ENCODE data around the gene FBXW4. TPM values are rescaled to one million over a fixed set of nuclear protein-coding genes. Genes with fewer than 3 reads are reported as not detected.
"Not testable (repeated sequence)": the region's sequence is repeated elsewhere in the genome, so short reads cannot be mapped to it uniquely, and the experiment has no call there.

FBXW4 gene
- polyA plus RNA-seq, 2 of the 4 experiments (the other 2 are of a cell fraction): 24.0 to 41.1 TPM

DNA sequence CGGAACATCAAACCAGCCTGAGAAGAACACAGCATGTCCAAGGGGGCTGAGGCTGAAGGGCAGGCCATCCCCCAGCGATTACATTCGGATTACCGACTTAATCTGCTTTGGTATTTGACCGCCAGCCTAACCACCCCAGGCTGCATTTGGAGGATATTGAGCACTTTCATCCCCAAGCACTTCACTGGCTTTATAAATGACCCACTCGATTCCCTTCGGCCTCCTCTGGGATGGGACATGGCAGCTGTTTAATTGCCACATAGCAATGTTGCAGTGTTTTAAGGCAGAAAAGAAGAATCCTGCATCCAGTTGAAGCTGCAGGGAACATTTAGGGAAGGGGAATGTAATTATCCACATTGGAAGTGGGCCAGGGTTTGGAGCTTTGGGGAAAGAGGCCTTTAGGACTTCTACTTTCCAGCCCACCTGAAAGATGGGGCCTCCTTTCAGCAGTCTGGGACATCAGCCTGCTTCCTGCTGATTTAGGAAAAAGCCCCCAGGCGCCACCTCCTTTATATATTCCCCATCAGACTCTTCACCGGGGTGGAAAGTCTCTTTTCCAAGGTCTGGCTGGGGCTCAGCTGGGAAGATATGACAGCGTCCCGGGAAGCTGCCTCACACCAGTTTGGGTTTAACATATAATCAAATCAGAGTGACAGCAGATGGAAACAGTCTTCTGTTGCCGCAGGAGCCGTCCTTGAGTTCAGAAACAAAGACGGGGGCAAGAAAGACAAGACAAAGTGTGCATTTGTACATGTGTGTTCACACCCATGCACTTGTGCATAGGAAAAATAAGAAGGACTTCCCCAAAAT, 97.7 kb downstream of the FBXW4 start:
- H3K27ac ChIP-seq: no peak overlapping the region
- no peaks in the 10 kb centered on the region for H3K9me3 ChIP-seq
- ATAC-seq: no peak
- ChIA-PET POLR2A (interaction anchor here (1.1 kb wide), 1 partner anchor 9 kb away, joined by 4 read pairs; the partner anchor contains the start of genes DPCD and POLL), CTCF (interaction anchor here (0.9 to 8.8 kb wide), 6 partner anchors 11 to 383 kb away, joined by 3 to 106 read pairs (median 3); partner anchors contain the start of gene NPM3)
- no peak overlapping the region for H3K4me3 ChIP-seq
- 91% methylated on average over 14 of the region's 14 CpGs for WGBS (ENCODE audit: missing lambda C conversion rate)
- DNase-seq (ENCODE audit: low read depth in 1 of 2, low spot score in 1 of 2): no peak
- TF ChIP-seq TP53 (CRISPR knock-in tag; IDR thresholded peaks at IDR 0.05) (no peak), ATOH8 (CRISPR knock-in tag; IDR thresholded peaks at IDR 0.05; ENCODE audit: low read depth) (no peak), HDAC2 (IDR thresholded peaks at IDR 0.05) (no peak), KDM5A (IDR thresholded peaks at IDR 0.05) (no peak), JUN (IDR thresholded peaks at IDR 0.05) (no peak), SMC3 (IDR thresholded peaks at IDR 0.05) (no peak)
- TF ChIP-seq, protein P1, sequence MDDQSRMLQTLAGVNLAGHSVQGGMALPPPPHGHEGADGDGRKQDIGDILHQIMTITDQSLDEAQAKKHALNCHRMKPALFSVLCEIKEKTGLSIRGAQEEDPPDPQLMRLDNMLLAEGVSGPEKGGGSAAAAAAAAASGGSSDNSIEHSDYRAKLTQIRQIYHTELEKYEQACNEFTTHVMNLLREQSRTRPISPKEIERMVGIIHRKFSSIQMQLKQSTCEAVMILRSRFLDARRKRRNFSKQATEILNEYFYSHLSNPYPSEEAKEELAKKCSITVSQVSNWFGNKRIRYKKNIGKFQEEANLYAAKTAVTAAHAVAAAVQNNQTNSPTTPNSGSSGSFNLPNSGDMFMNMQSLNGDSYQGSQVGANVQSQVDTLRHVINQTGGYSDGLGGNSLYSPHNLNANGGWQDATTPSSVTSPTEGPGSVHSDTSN (IDR thresholded peaks at IDR 0.05): no peak
- no peak overlapping the region for H3K4me2 ChIP-seq
- no peak for FAIRE-seq
- no peaks in the 10 kb centered on the region for H3K4me1 ChIP-seq

DNA sequence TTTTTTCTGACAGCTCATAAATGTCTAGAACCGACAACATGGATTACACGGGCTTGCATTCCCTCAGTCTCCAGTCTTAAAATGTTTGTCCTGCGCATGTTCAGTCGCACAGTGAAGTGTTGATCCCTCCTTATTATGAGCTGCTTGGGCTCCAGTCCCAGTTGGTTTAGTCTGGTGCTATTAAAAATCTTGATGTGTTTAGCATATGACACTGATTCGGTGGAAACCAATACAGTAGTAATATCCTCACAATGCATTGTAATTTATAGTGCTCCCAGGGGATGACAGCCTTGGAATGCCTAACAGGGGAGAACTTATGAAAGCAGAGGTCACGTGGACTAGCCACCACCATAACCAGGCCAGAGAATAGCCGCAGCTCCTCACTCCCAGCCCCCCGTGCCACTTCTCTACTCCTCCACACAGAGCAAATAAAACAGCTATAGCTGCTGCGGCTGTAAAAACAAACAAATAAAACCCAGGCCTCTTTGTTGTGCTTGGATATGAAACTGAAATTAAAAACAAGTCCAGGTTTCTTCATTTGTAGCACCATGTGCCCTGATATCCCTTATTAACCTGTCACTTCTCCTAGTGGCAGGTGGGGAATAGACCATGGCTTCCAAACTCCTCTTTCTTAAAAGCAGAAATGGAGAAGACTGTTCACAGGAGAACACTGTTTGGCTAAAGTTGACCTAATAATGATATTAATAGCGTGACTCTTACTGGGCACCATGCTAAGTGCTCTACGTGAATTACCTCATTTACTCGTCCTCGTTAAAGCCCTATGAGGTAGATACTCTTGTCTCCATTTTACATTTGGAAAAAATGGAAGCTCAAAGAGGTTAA, 99.2 kb downstream of the FBXW4 start:
- 89% methylated on average over 13 of the region's 13 CpGs for WGBS (ENCODE audit: missing lambda C conversion rate)
- no peak overlapping the region for H3K4me3 ChIP-seq
- DNase-seq (ENCODE audit: low read depth in 1 of 2, low spot score in 1 of 2) (no peak), ATAC-seq (no peak), FAIRE-seq (no peak)
- H3K4me2 ChIP-seq: no peak overlapping the region
- H3K27ac ChIP-seq: no peak overlapping the region
- H3K9me3 ChIP-seq: no peaks in the 10 kb centered on the region
- no peaks in the 10 kb centered on the region for H3K4me1 ChIP-seq
- ChIA-PET POLR2A (interaction anchor here (1.1 kb wide), 1 partner anchor 8 kb away, joined by 4 read pairs; the partner anchor contains the start of genes DPCD and POLL), CTCF (interaction anchor here (0.6 to 1.6 kb wide), 9 partner anchors 10 to 382 kb away, joined by 3 to 7 read pairs (median 3); no protein-coding TSS in a partner anchor)
- no peak for TF ChIP-seq EP300 (IDR thresholded peaks at IDR 0.05)
- no peak for TF ChIP-seq MAZ (IDR thresholded peaks at IDR 0.05; ENCODE audit: borderline replicate concordance, low read depth, low read length)
- no peak for TF ChIP-seq HMGXB4 (CRISPR knock-in tag; IDR thresholded peaks at IDR 0.05; ENCODE audit: borderline replicate concordance)
- no peak for TF ChIP-seq CBX2 (IDR thresholded peaks at IDR 0.05; ENCODE audit: borderline replicate concordance, low read depth)
- no peak for TF ChIP-seq JUN (IDR thresholded peaks at IDR 0.05)
- no peak for TF ChIP-seq BHLHE40 (IDR thresholded peaks at IDR 0.05; ENCODE audit: low read depth, low read length)
- no peak for TF ChIP-seq CEBPB (IDR thresholded peaks at IDR 0.05)
- TF ChIP-seq CBX8 (IDR thresholded peaks at IDR 0.05): no peak
- TF ChIP-seq EHMT2 (IDR thresholded peaks at IDR 0.05; ENCODE audit: low read depth): no peak
- TF ChIP-seq JUNB (IDR thresholded peaks at IDR 0.05): no peak
- no peak for TF ChIP-seq ESRRA (IDR thresholded peaks at IDR 0.05; ENCODE audit: borderline replicate concordance, low read length)
- no peak for TF ChIP-seq MYC (IDR thresholded peaks at IDR 0.05; ENCODE audit: borderline replicate concordance, low read length)
- TF ChIP-seq ZC3H11A (IDR thresholded peaks at IDR 0.05): no peak
- TF ChIP-seq HOXB13 (CRISPR knock-in tag; IDR thresholded peaks at IDR 0.05; ENCODE audit: low read depth): no peak
- no peak for TF ChIP-seq EHF (CRISPR knock-in tag; IDR thresholded peaks at IDR 0.05)
- TF ChIP-seq ZNF302 (CRISPR knock-in tag; IDR thresholded peaks at IDR 0.05): no peak

- CTCF ChIA-PET: interaction anchor here (1.3 to 3.1 kb wide), 4 partner anchors 9 to 380 kb away, joined by 3 to 11 read pairs (median 6); no protein-coding TSS in a partner anchor
- POLR2A ChIA-PET: not testable (repeated sequence)
Observed at GRCh38 chr10:101593331-101593730, 101.6 kb downstream of the FBXW4 start.

More at GRCh38 chr10:101593331-101593730, 101.6 kb downstream of the FBXW4 start:
- DNase-seq (ENCODE audit: low read depth in 1 of 2, low spot score in 1 of 2); FAIRE-seq; H3K4me3 ChIP-seq; ATAC-seq; H3K27ac ChIP-seq; H3K4me1 ChIP-seq; H3K9me3 ChIP-seq; H3K4me2 ChIP-seq: not testable (repeated sequence)
- WGBS (ENCODE audit: missing lambda C conversion rate): 85% methylated on average over 2 of the region's 2 CpGs
